ENCODE data around the gene BPIFB6. TPM values are rescaled to one million over a fixed set of nuclear protein-coding genes. Genes with fewer than 3 reads are reported as not detected.

The BPIFB6 gene
- polyA plus RNA-seq, 3 donors = not detected

DNA sequence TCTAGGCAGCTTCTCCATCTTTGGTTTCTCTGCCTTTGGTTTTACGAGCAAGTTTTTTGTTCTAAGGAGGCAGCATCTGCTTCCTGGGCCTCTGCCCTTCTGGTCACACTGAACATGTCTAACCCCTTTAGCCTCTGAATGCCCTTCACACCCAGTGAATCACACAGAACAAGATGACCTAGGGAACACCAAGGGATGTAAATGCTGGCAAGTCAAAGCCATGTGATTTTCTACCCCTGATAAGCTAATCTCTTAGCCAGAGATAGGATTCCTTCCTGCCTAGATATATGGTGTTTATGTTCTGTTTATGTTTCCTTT, 7.2 kb upstream of the BPIFB6 start:
- Mint-ChIP-seq H3K36me3 (no peaks in the 10 kb centered on the region), H3K27ac (no peak overlapping the region), H3K4me3 (no peak overlapping the region), H3K9me3 (no peaks in the 10 kb centered on the region), H3K4me1 (no peaks in the 10 kb centered on the region), H3K27me3 (ENCODE audit: low read depth in 3 of 3) (peaks cover 0 to 3% (median 0%) of the 10 kb centered on the region in 3 donors)
- H3K79me2 ChIP-seq (ENCODE audit: insufficient read depth, low read length) = no peaks in the 10 kb centered on the region
- H3K27me3 ChIP-seq (ENCODE audit: control insufficient read depth in 2 of 2, insufficient read depth in 2 of 2, low read length in 2 of 2) = no peaks in the 10 kb centered on the region
- TF ChIP-seq, protein P1, sequence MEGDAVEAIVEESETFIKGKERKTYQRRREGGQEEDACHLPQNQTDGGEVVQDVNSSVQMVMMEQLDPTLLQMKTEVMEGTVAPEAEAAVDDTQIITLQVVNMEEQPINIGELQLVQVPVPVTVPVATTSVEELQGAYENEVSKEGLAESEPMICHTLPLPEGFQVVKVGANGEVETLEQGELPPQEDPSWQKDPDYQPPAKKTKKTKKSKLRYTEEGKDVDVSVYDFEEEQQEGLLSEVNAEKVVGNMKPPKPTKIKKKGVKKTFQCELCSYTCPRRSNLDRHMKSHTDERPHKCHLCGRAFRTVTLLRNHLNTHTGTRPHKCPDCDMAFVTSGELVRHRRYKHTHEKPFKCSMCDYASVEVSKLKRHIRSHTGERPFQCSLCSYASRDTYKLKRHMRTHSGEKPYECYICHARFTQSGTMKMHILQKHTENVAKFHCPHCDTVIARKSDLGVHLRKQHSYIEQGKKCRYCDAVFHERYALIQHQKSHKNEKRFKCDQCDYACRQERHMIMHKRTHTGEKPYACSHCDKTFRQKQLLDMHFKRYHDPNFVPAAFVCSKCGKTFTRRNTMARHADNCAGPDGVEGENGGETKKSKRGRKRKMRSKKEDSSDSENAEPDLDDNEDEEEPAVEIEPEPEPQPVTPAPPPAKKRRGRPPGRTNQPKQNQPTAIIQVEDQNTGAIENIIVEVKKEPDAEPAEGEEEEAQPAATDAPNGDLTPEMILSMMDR (IDR thresholded peaks at IDR 0.05) = no peak
- H3K9ac ChIP-seq (ENCODE audit: insufficient read depth, low read length, poor library complexity, severe bottlenecking) = no peak overlapping the region
- no peaks in the 10 kb centered on the region for H3K4me1 ChIP-seq (ENCODE audit: control insufficient read depth in 1 of 2, insufficient read depth in 2 of 2, low read length in 2 of 2)
- intact Hi-C loops (cut with micrococcal nuclease) = no loop called here
- H3K27ac ChIP-seq (ENCODE audit: low read depth in 1 of 2, low read length in 2 of 2) = no peak overlapping the region
- no peaks in the 10 kb centered on the region for H4K20me1 ChIP-seq (ENCODE audit: insufficient read depth, low read length)
- H3K36me3 ChIP-seq (replicated peaks in 1 of 2; ENCODE audit: control insufficient read depth in 1 of 2, insufficient read depth in 2 of 2, low read length in 2 of 2) = no peaks in the 10 kb centered on the region
- no peak for DNase-seq
- no peaks in the 10 kb centered on the region for H3K9me3 ChIP-seq (replicated peaks in 1 of 2; ENCODE audit: control insufficient read depth in 1 of 2, insufficient read depth in 1 of 2, low read length in 2 of 2)
- no peak overlapping the region for H2AFZ ChIP-seq (ENCODE audit: insufficient read depth, low read depth, low read length, poor library complexity, severe bottlenecking)
- 80% methylated on average over 1 of the region's 1 CpG for WGBS (ENCODE audit: insufficient coverage)
- H3K4me2 ChIP-seq (replicated peaks; ENCODE audit: extremely low read depth, low read length, poor library complexity, severe bottlenecking) = no peak overlapping the region
- no peak overlapping the region for H3K4me3 ChIP-seq (replicated peaks in 1 of 3; ENCODE audit: low read depth in 2 of 3, low read length in 3 of 3)

DNA sequence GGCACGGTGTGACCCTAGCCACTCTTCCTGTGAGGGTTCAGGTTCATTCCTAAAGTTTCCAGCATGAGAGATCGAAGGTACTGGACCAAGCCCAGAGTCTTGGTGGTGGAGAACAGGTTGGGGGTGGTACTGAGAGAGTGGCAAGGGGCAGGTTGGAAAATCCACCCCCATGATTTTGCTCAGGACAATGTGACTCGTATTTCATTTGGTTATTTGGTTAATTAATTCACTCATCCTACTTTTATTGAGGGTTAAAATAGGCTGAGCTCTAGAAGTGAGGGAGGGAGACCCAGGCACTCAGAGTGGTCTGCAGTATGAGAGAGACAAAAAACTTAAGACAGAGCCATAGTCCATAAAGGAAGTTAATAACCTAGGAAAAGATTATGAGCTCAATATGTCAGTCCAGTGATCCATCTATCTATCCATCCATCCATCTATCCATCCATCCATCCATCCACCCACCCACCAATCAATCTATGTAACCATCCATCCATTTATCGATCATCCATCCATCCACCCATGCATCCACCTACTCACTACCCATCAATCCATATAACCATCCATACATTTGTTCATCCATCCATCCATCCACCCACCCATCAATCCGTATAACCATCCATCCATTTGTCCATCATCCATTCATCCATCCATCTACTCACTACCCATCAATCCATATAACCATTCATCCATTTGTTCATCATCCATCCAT, 6.7 kb upstream of the BPIFB6 start:
- H3K27ac ChIP-seq (ENCODE audit: low read depth in 1 of 2, low read length in 2 of 2) = no peak overlapping the region
- WGBS (ENCODE audit: insufficient coverage) = 98% methylated on average over 2 of the region's 5 CpGs
- H2AFZ ChIP-seq (ENCODE audit: insufficient read depth, low read depth, low read length, poor library complexity, severe bottlenecking) = no peak overlapping the region
- no peaks in the 10 kb centered on the region for H3K9me3 Mint-ChIP-seq
- H3K27me3 ChIP-seq (ENCODE audit: control insufficient read depth in 2 of 2, insufficient read depth in 2 of 2, low read length in 2 of 2) = no peaks in the 10 kb centered on the region
- H3K27ac Mint-ChIP-seq = no peak overlapping the region
- H4K20me1 ChIP-seq (ENCODE audit: insufficient read depth, low read length) = no peaks in the 10 kb centered on the region
- H3K4me3 Mint-ChIP-seq = no peak overlapping the region
- peaks cover 0 to 3% (median 0%) of the 10 kb centered on the region in 3 donors for H3K27me3 Mint-ChIP-seq (ENCODE audit: low read depth in 3 of 3)
- H3K4me2 ChIP-seq (replicated peaks; ENCODE audit: extremely low read depth, low read length, poor library complexity, severe bottlenecking) = no peak overlapping the region
- no peak overlapping the region for H3K9ac ChIP-seq (ENCODE audit: insufficient read depth, low read length, poor library complexity, severe bottlenecking)
- TF ChIP-seq, protein P1 (IDR thresholded peaks at IDR 0.05) = no peak
- no peaks in the 10 kb centered on the region for H3K4me1 ChIP-seq (ENCODE audit: control insufficient read depth in 1 of 2, insufficient read depth in 2 of 2, low read length in 2 of 2)
- no peaks in the 10 kb centered on the region for H3K9me3 ChIP-seq (replicated peaks in 1 of 2; ENCODE audit: control insufficient read depth in 1 of 2, insufficient read depth in 1 of 2, low read length in 2 of 2)
- H3K36me3 ChIP-seq (replicated peaks in 1 of 2; ENCODE audit: control insufficient read depth in 1 of 2, insufficient read depth in 2 of 2, low read length in 2 of 2) = no peaks in the 10 kb centered on the region
- no peaks in the 10 kb centered on the region for H3K79me2 ChIP-seq (ENCODE audit: insufficient read depth, low read length)
- DNase-seq = no peak
- intact Hi-C loops (cut with micrococcal nuclease) = no loop called here
- no peaks in the 10 kb centered on the region for H3K36me3 Mint-ChIP-seq
- no peaks in the 10 kb centered on the region for H3K4me1 Mint-ChIP-seq
- H3K4me3 ChIP-seq (replicated peaks in 1 of 3; ENCODE audit: low read depth in 2 of 3, low read length in 3 of 3) = no peak overlapping the region

Data from CD14-positive monocyte (primary cell).